Upper lobe of right lung (tissue), 1 donor: ENCODE measurements around the gene REXO5. TPM values are rescaled to one million over a fixed set of nuclear protein-coding genes. Genes with fewer than 3 reads are reported as not detected.
A peak's percentile ranks its signal among the peaks of the same experiment; 100 is the strongest.

Source experiments
- ATAC-seq: fragments of 200-7000 bp; cut with Tn5 transposase; one replicate; pipeline ENCODE4 v1.9.1; 2020; ENCODE audit warnings: mild to moderate bottlenecking, moderate library complexity
- DNase-seq: peaks from one replicate; pipeline ENCODE4 v3.0.0-alpha.2; 2020
- H3K27ac ChIP-seq: fragments of 200-600 bp; one replicate; pipeline ENCODE4 v1.8.0; 2022
- H3K27me3 ChIP-seq: fragments of 200-600 bp; one replicate; pipeline ENCODE4 v1.8.0; 2022; ENCODE audit warnings: mild to moderate bottlenecking
- H3K36me3 ChIP-seq: fragments of 200-600 bp; one replicate; pipeline ENCODE4 v1.8.0; 2022
- H3K4me1 ChIP-seq: fragments of 200-600 bp; one replicate; pipeline ENCODE4 v1.8.0; 2022
- H3K4me3 ChIP-seq: fragments of 200-600 bp; one replicate; pipeline ENCODE4 v1.8.0; 2022; ENCODE audit warnings: mild to moderate bottlenecking
- H3K9me3 ChIP-seq: fragments of 200-600 bp; one replicate; pipeline ENCODE4 v1.8.0; 2022
- intact Hi-C: fragments of 100-400 bp; cut with DNase I; formaldehyde crosslinking; loops from one replicate; pipeline ENCODE4 v1.11.0; 2022
- total RNA-seq: library from RNA; stranded (reverse); fragmentation: NEBNext Ultra II Directional; extraction: Animal tissue kit (Norgen Biotek cat#: 25700); gene quantifications from one replicate; pipeline ENCODE4 v1.2.1, GENCODE V29; 2021
- TF ChIP-seq, protein P1 (sequence below): fragments of 200-600 bp; IDR thresholded peaks from one replicate; pipeline ENCODE4 v1.8.0; 2022; ENCODE audit warnings: antibody characterized with exemption
- donor health status: DM: no; HTN: yes; CAD: no; lungs with severe emphysema.

Gene REXO5
- total RNA-seq, 1 donor from 2014 or later, result 1.4 TPM

DNA sequence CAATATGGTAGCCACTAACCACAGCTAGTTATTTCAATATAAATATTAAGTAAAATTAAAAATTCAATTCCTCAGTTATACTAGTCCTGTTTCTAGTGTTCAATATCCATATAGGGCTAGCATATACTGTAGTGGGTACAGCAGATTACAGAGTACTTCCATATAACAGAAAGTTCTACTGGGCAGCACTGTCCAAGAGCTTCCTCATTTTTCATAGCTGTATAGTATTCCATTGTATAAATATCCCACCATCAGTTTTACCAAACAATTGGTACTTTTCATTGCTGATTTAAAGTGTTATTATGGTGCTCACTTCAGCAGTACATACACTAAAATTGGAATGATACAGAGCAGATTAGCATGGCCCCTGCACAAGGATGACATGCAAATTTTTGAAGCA lies 22.1 kb upstream of the REXO5 start:
- intact Hi-C loops, result no loop called here
- H3K27ac ChIP-seq, result no peak overlapping the region
- TF ChIP-seq, protein P1, sequence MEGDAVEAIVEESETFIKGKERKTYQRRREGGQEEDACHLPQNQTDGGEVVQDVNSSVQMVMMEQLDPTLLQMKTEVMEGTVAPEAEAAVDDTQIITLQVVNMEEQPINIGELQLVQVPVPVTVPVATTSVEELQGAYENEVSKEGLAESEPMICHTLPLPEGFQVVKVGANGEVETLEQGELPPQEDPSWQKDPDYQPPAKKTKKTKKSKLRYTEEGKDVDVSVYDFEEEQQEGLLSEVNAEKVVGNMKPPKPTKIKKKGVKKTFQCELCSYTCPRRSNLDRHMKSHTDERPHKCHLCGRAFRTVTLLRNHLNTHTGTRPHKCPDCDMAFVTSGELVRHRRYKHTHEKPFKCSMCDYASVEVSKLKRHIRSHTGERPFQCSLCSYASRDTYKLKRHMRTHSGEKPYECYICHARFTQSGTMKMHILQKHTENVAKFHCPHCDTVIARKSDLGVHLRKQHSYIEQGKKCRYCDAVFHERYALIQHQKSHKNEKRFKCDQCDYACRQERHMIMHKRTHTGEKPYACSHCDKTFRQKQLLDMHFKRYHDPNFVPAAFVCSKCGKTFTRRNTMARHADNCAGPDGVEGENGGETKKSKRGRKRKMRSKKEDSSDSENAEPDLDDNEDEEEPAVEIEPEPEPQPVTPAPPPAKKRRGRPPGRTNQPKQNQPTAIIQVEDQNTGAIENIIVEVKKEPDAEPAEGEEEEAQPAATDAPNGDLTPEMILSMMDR, result no peak

DNA sequence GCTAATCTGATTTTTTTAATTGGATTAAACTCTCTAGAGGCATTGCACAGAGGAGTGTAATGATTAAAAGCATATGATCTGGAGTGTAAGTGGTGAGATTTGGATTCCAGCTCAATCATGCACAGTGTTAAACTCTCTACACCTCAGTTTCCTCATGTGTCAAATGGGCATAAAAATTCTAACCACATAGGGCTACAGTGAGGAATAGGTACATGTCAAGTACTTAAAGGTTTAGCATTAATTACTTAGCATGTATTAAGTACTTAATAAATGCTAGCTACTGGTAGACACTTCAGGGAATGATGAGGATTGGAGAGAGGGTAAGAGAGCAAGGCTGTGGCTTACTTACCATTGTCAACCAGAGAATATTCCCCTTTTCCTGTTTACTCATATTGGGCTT lies 17.2 kb upstream of the REXO5 start:
- no peak overlapping the region for H3K4me3 ChIP-seq
- no peaks in the 10 kb centered on the region for H3K4me1 ChIP-seq
- TF ChIP-seq, protein P1, result no peak
- no peak for DNase-seq
- no peak overlapping the region for H3K27ac ChIP-seq
- H3K27me3 ChIP-seq, result no peaks in the 10 kb centered on the region
- intact Hi-C loops, result no loop called here
- no peak for ATAC-seq
- H3K9me3 ChIP-seq, result no peaks in the 10 kb centered on the region
- no peaks in the 10 kb centered on the region for H3K36me3 ChIP-seq

More for the DNA sequence above, 22.1 kb upstream of the REXO5 start:
- ATAC-seq (no peak), DNase-seq (no peak)
- Histone ChIP-seq H3K9me3 (no peaks in the 10 kb centered on the region), H3K4me1 (no peaks in the 10 kb centered on the region), H3K27me3 (no peaks in the 10 kb centered on the region), H3K36me3 (peaks cover 14% of the 10 kb centered on the region), H3K4me3 (no peak overlapping the region)

DNA sequence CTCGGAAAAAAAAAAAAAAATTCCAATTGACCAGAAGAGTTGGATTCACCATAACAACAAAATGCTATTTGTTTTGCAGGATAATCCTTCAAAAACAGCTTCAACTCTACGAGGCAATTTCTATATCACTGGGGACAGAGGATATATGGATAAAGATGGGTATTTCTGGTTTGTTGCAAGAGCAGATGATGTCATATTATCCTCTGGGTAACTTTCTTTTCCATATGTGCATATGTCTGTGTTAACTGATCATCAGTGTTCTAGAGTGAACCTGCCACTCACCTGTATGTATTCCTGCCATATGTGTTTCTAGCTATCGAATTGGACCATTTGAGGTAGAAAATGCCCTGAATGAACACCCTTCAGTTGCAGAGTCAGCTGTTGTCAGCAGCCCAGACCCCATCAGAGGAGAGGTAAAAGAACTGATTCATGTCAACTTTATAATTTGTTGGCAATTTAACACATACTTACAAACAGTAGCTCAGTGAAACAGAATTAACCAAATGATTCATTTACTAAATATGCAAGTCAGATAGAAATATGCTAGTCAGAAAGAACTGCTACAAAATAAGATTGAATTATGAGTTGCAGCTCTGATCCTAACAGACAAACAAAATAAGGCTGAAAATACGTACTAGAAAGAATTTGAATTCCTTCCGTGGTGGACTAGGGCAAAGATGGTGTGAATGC lies 14.3 kb upstream of the REXO5 start:
- Histone ChIP-seq H3K9me3 (no peaks in the 10 kb centered on the region), H3K36me3 (peaks cover 9% of the 10 kb centered on the region), H3K27me3 (no peaks in the 10 kb centered on the region), H3K27ac (no peak overlapping the region), H3K4me3 (no peak overlapping the region), H3K4me1 (no peaks in the 10 kb centered on the region)
- DNase-seq (no peak), ATAC-seq (no peak)
- TF ChIP-seq, protein P1, result no peak
- intact Hi-C loops, result no loop called here

DNA sequence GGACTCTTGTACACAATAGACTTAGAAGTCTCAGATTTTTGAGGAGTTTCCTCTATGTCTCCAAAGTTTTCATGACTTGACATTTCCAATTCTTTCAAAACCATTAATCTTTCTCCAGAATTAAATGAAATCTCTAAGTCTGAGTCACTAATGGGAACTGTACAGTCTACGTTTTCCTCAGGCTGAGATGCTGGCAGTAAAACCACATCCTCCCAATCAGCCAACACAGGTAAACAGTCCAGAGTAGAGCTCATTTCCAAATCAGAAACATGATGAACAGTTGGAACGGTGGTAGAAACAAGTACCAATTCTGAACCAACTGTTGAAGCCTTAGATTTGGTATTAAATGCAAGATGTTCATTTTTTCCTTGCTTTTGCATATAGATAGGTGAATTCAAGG lies 8.0 kb upstream of the REXO5 start:
- H3K4me3 ChIP-seq, result no peak overlapping the region

DNA sequence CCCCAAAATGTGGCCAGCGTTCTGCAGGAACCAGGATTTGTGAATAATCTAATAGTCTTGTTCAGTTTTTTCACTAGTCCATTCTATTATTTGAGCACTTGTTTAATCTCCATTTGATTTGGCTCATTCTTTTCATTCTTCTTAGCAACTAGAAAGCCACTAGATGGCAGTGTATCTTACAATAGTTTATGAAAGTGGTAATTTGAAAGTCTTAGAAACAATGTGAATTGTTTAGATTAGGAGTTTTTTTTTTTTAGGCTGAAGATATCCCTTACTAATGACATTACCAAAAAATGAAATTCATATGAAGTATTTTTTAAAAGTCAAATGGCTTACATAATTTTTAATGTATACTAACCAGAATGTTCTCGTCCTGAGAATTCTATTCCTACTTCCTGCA lies 6.7 kb upstream of the REXO5 start:
- DNase-seq (no peak), ATAC-seq (no peak)
- peaks cover 36% of the 10 kb centered on the region for H3K36me3 ChIP-seq
- H3K4me1 ChIP-seq, result no peaks in the 10 kb centered on the region
- no peak overlapping the region for H3K27ac ChIP-seq
- no peaks in the 10 kb centered on the region for H3K27me3 ChIP-seq
- H3K9me3 ChIP-seq, result no peaks in the 10 kb centered on the region
- intact Hi-C loops, result no loop called here
- no peak overlapping the region for H3K4me3 ChIP-seq
- TF ChIP-seq, protein P1, result peak; percentile 58

More for the DNA sequence above, 8.0 kb upstream of the REXO5 start:
- ATAC-seq (no peak), DNase-seq (no peak)
- Histone ChIP-seq H3K36me3 (peaks cover 36% of the 10 kb centered on the region), H3K9me3 (no peaks in the 10 kb centered on the region), H3K27ac (no peak overlapping the region), H3K27me3 (no peaks in the 10 kb centered on the region), H3K4me1 (no peaks in the 10 kb centered on the region)
- intact Hi-C loops, result no loop called here
- TF ChIP-seq, protein P1, result no peak

DNA sequence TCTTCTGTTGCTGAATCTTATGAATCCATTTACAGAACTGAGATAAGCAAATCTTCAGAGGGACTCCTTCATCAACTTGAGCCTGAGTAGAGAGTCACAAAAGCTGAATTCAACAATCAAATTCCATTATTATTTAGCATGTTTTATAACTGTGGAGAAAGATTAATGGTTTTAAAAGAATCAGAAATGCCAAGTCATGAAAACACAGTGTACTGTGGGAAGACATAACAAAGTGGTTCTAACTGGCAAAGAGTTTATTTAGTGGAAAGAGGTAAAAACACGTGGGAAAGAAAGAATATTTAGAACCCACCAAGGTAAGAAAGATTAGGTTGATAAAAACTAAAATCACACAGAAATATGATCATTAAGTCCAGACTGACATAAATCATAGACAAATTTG lies 5.0 kb upstream of the REXO5 start:
- Histone ChIP-seq H3K9me3 (no peaks in the 10 kb centered on the region), H3K36me3 (peaks cover 35% of the 10 kb centered on the region), H3K27ac (no peak overlapping the region), H3K4me1 (peaks cover 6% of the 10 kb centered on the region), H3K27me3 (no peaks in the 10 kb centered on the region), H3K4me3 (no peak overlapping the region)
- intact Hi-C loops, result no loop called here
- TF ChIP-seq, protein P1, result no peak
- no peak for ATAC-seq
- DNase-seq, result no peak
